Kidney epithelial cell (primary cell): Measurements from ENCODE around the gene OR51F2. TPM values are rescaled to one million over a fixed set of nuclear protein-coding genes. Genes with fewer than 3 reads are reported as not detected.
"Not testable (repeated sequence)": the region's sequence is repeated elsewhere in the genome, so short reads cannot be mapped to it uniquely, and the experiment has no call there.

Experiments used
- DNase-seq: peaks from one replicate; pipeline ENCODE4 v3.0.0-alpha.2; 2010; ENCODE audit warnings: low read depth
- H3K27me3 ChIP-seq: 2 replicates; pipeline ENCODE4 v1.6.0; 2011; ENCODE audit warnings: low read length; ENCODE audit not compliant: control insufficient read depth, insufficient read depth
- H3K36me3 ChIP-seq: 2 replicates; pipeline ENCODE4 v1.5.1; 2011; ENCODE audit warnings: low read length; ENCODE audit not compliant: control insufficient read depth, insufficient read depth
- H3K4me3 ChIP-seq: 2 replicates; pipeline ENCODE4 v1.5.1; 2011; ENCODE audit warnings: low read depth, mild to moderate bottlenecking, control low read depth, low read length
- CTCF ChIP-seq: IDR thresholded peaks from 2 replicates; pipeline ENCODE4 v1.5.1; 2011; ENCODE audit warnings: mild to moderate bottlenecking, moderate library complexity, low read length, control low read depth, inconsistent platforms; ENCODE audit not compliant: insufficient read depth, poor library complexity, severe bottlenecking
- total RNA-seq: library from RNA; depleted of rRNA; stranded (reverse); fragments of >200 nt; gene quantifications from 2 replicates; pipeline ENCODE4 v1.2.3, GENCODE V29; 2015

Gene OR51F2
- total RNA-seq, 1 donor from 2014 or later, result not detected

- Histone ChIP-seq H3K27me3 (no peaks in the 10 kb centered on the region), H3K4me3 (no peak overlapping the region), H3K36me3 (no peaks in the 10 kb centered on the region)
- TF ChIP-seq CTCF, result no peak
- no peak for DNase-seq
These were observed 18.9 kb downstream of the OR51F2 start for GRCh38 chr11:4839851-4840549.

GRCh38 chr11:4848908-4849532 lies 27.9 kb downstream of the OR51F2 start, which contains the start of gene OR51S1:
Gene OR51S1 (minus strand): TSS chr11:4849208. CDS start chr11:4849208, 0 bp downstream.
- Histone ChIP-seq H3K27me3 (no peaks in the 10 kb centered on the region), H3K4me3 (no peak within 1 kb of the TSS), H3K36me3 (no peaks in the 10 kb centered on the region)
- TF ChIP-seq CTCF, result no peak
- no peak for DNase-seq

GRCh38 chr11:4851033-4851432 lies 29.9 kb downstream of the OR51F2 start:
- no peak for DNase-seq
- H3K4me3 ChIP-seq, result no peak overlapping the region
- TF ChIP-seq CTCF, result no peak
- H3K36me3 ChIP-seq, result no peaks in the 10 kb centered on the region
- H3K27me3 ChIP-seq, result no peaks in the 10 kb centered on the region

- not testable (repeated sequence) for H3K36me3 ChIP-seq, H3K4me3 ChIP-seq, DNase-seq, H3K27me3 ChIP-seq
These were observed 33.2 kb downstream of the OR51F2 start for GRCh38 chr11:4854286-4854685.

- no peaks in the 10 kb centered on the region for H3K36me3 ChIP-seq
- TF ChIP-seq CTCF, result no peak
- H3K27me3 ChIP-seq, result no peaks in the 10 kb centered on the region
- H3K4me3 ChIP-seq, result no peak overlapping the region
- DNase-seq, result no peak
These were observed 41.5 kb downstream of the OR51F2 start for GRCh38 chr11:4862447-4863236.

GRCh38 chr11:4863876-4864275 lies 42.8 kb downstream of the OR51F2 start:
- Histone ChIP-seq H3K36me3 (no peaks in the 10 kb centered on the region), H3K27me3 (no peaks in the 10 kb centered on the region), H3K4me3 (no peak overlapping the region)
- TF ChIP-seq CTCF, result no peak
- DNase-seq, result no peak
